HEK293 (cell line): ENCODE results near the gene TMEM267.

Source experiments
- CTCF ChIA-PET: fragments of 350-600 bp; formaldehyde crosslinking; extraction: SDS; loops from one replicate; lab custom pipeline; 2021; ENCODE audit warnings: antibody characterized with exemption; lab: Yijun Ruan, JAX
- POLR2A ChIA-PET: fragments of 300-600 bp; formaldehyde crosslinking; extraction: SDS; loops from one replicate; lab custom pipeline; 2020; ENCODE audit warnings: antibody characterized with exemption, inconsistent platforms; lab: Yijun Ruan, JAX
- H3K27ac ChIP-seq: fragments of 200-500 bp; sonication (Bioruptor generic); 2 replicates; pipeline ENCODE4 v1.5.1; 2014; ENCODE audit warnings: low read depth, low read length, control low read depth, inconsistent platforms; ENCODE audit errors: extremely low read depth
- H3K36me3 ChIP-seq, 2 experiments: fragments of 200-500 bp in 1 of 2; sonication (Bioruptor generic) in 1 of 2; 1 replicate in 1 of 2; 2 replicates in 1 of 2; pipeline ENCODE4 v1.5.1; 2014 to 2017; ENCODE audit warnings: inconsistent platforms in 2 of 2, low read length in 2 of 2; ENCODE audit not compliant: control insufficient read depth in 2 of 2, insufficient read depth in 1 of 2
- H3K4me1 ChIP-seq: fragments of 200-500 bp; sonication (Bioruptor generic); 2 replicates; pipeline ENCODE4 v1.5.1; 2014; ENCODE audit warnings: mild to moderate bottlenecking, low read length, inconsistent platforms; ENCODE audit not compliant: control insufficient read depth, insufficient read depth
- H3K4me3 ChIP-seq: 2 replicates; pipeline ENCODE4 v1.5.1; 2011; ENCODE audit warnings: low read depth, mild to moderate bottlenecking, control low read depth, low read length, moderate library complexity
- H3K9me3 ChIP-seq: fragments of 200-500 bp; sonication (Bioruptor generic); 2 replicates; pipeline ENCODE4 v1.5.1; 2014; ENCODE audit warnings: low read depth, low read length, inconsistent platforms; ENCODE audit not compliant: control insufficient read depth, insufficient read depth
- ATF2 ChIP-seq: fragments of 450-650 bp; formaldehyde crosslinking; IDR thresholded peaks from 2 replicates; pipeline ENCODE4 v1.5.1; 2016; ENCODE audit warnings: missing biosample characterization, missing genetic modification characterization, low read depth
- GLI4 ChIP-seq: fragments of 450-650 bp; formaldehyde crosslinking; IDR thresholded peaks from 2 replicates; pipeline ENCODE4 v1.5.1; 2016; ENCODE audit warnings: missing biosample characterization, missing genetic modification characterization
- HOXA7 ChIP-seq: sonication (generic); formaldehyde crosslinking; IDR thresholded peaks from 2 replicates; pipeline ENCODE4 v1.8.1; 2022; ENCODE audit warnings: missing genetic modification reagents, borderline replicate concordance
- ZFP3 ChIP-seq: fragments of 450-650 bp; formaldehyde crosslinking; IDR thresholded peaks from 2 replicates; pipeline ENCODE4 v1.5.1; 2016; ENCODE audit warnings: low read depth, missing biosample characterization, missing genetic modification characterization
- ZNF157 ChIP-seq: fragments of 450-650 bp; formaldehyde crosslinking; IDR thresholded peaks from 2 replicates; pipeline ENCODE4 v1.5.1; 2016; ENCODE audit warnings: missing biosample characterization, missing genetic modification characterization
- ZNF175 ChIP-seq: fragments of 450-650 bp; formaldehyde crosslinking; IDR thresholded peaks from 2 replicates; pipeline ENCODE4 v1.5.1; 2016; ENCODE audit warnings: missing biosample characterization, missing genetic modification characterization
- ZNF366 ChIP-seq: fragments of 450-650 bp; formaldehyde crosslinking; conservative IDR thresholded peaks from 2 replicates; pipeline ENCODE4 v1.5.1; 2016; ENCODE audit warnings: missing biosample characterization, missing genetic modification characterization
- ZNF394 ChIP-seq: fragments of 450-650 bp; formaldehyde crosslinking; IDR thresholded peaks from 2 replicates; pipeline ENCODE4 v1.5.1; 2016; ENCODE audit warnings: missing biosample characterization, missing genetic modification characterization, mild to moderate bottlenecking, moderate library complexity, borderline replicate concordance
- ZNF843 ChIP-seq: fragments of 450-650 bp; formaldehyde crosslinking; IDR thresholded peaks from 2 replicates; pipeline ENCODE4 v1.5.1; 2016; ENCODE audit warnings: missing biosample characterization, missing genetic modification characterization
- ZSCAN16 ChIP-seq: fragments of 450-650 bp; formaldehyde crosslinking; IDR thresholded peaks from 2 replicates; pipeline ENCODE4 v1.5.1; 2016; ENCODE audit warnings: missing biosample characterization, missing genetic modification characterization
- TF ChIP-seq, protein P1 (sequence below): fragments of 450-650 bp; formaldehyde crosslinking; IDR thresholded peaks from 2 replicates; pipeline ENCODE4 v1.5.1; 2016; ENCODE audit warnings: missing biosample characterization, missing genetic modification characterization
- TF ChIP-seq, protein P2 (sequence below): fragments of 450-650 bp; formaldehyde crosslinking; conservative IDR thresholded peaks from 2 replicates; pipeline ENCODE4 v1.5.1; 2016; ENCODE audit warnings: low read depth, missing biosample characterization, missing genetic modification characterization
- TF ChIP-seq, protein P3 (sequence below): fragments of 450-650 bp; IDR thresholded peaks from 2 replicates; pipeline ENCODE4 v1.5.1; 2018; ENCODE audit warnings: missing biosample characterization, mild to moderate bottlenecking, missing genetic modification characterization

Gene TMEM267

GRCh38 chr5:43486353-43486752 lies 2.7 kb upstream of the TMEM267 start (continued):
- TF ChIP-seq, protein P1, sequence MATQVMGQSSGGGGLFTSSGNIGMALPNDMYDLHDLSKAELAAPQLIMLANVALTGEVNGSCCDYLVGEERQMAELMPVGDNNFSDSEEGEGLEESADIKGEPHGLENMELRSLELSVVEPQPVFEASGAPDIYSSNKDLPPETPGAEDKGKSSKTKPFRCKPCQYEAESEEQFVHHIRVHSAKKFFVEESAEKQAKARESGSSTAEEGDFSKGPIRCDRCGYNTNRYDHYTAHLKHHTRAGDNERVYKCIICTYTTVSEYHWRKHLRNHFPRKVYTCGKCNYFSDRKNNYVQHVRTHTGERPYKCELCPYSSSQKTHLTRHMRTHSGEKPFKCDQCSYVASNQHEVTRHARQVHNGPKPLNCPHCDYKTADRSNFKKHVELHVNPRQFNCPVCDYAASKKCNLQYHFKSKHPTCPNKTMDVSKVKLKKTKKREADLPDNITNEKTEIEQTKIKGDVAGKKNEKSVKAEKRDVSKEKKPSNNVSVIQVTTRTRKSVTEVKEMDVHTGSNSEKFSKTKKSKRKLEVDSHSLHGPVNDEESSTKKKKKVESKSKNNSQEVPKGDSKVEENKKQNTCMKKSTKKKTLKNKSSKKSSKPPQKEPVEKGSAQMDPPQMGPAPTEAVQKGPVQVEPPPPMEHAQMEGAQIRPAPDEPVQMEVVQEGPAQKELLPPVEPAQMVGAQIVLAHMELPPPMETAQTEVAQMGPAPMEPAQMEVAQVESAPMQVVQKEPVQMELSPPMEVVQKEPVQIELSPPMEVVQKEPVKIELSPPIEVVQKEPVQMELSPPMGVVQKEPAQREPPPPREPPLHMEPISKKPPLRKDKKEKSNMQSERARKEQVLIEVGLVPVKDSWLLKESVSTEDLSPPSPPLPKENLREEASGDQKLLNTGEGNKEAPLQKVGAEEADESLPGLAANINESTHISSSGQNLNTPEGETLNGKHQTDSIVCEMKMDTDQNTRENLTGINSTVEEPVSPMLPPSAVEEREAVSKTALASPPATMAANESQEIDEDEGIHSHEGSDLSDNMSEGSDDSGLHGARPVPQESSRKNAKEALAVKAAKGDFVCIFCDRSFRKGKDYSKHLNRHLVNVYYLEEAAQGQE (tag by site-specific recombination): no peak
- TF ChIP-seq ZFP3 (tag by site-specific recombination) (no peak), ZNF843 (tag by site-specific recombination) (no peak), ZNF157 (tag by site-specific recombination) (no peak), ZSCAN16 (no peak), GLI4 (tag by site-specific recombination) (no peak)
- TF ChIP-seq, protein P2, sequence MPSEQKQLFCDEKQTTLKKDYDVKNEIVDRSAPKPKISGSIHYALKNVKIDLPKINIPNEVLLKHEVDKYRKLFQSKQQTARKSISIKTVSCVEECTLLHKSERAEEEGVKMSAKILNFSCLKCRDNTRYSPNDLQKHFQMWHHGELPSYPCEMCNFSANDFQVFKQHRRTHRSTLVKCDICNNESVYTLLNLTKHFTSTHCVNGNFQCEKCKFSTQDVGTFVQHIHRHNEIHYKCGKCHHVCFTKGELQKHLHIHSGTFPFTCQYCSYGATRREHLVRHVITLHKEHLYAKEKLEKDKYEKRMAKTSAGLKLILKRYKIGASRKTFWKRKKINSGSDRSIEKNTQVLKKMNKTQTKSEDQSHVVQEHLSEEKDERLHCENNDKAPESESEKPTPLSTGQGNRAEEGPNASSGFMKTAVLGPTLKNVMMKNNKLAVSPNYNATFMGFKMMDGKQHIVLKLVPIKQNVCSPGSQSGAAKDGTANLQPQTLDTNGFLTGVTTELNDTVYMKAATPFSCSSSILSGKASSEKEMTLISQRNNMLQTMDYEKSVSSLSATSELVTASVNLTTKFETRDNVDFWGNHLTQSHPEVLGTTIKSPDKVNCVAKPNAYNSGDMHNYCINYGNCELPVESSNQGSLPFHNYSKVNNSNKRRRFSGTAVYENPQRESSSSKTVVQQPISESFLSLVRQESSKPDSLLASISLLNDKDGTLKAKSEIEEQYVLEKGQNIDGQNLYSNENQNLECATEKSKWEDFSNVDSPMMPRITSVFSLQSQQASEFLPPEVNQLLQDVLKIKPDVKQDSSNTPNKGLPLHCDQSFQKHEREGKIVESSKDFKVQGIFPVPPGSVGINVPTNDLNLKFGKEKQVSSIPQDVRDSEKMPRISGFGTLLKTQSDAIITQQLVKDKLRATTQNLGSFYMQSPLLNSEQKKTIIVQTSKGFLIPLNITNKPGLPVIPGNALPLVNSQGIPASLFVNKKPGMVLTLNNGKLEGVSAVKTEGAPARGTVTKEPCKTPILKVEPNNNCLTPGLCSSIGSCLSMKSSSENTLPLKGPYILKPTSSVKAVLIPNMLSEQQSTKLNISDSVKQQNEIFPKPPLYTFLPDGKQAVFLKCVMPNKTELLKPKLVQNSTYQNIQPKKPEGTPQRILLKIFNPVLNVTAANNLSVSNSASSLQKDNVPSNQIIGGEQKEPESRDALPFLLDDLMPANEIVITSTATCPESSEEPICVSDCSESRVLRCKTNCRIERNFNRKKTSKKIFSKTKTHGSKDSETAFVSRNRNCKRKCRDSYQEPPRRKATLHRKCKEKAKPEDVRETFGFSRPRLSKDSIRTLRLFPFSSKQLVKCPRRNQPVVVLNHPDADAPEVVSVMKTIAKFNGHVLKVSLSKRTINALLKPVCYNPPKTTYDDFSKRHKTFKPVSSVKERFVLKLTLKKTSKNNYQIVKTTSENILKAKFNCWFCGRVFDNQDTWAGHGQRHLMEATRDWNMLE (tag by site-specific recombination): no peak
- TF ChIP-seq, protein P3, sequence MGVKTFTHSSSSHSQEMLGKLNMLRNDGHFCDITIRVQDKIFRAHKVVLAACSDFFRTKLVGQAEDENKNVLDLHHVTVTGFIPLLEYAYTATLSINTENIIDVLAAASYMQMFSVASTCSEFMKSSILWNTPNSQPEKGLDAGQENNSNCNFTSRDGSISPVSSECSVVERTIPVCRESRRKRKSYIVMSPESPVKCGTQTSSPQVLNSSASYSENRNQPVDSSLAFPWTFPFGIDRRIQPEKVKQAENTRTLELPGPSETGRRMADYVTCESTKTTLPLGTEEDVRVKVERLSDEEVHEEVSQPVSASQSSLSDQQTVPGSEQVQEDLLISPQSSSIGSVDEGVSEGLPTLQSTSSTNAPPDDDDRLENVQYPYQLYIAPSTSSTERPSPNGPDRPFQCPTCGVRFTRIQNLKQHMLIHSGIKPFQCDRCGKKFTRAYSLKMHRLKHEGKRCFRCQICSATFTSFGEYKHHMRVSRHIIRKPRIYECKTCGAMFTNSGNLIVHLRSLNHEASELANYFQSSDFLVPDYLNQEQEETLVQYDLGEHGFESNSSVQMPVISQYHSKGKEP (tag by site-specific recombination): no peak

DNA sequence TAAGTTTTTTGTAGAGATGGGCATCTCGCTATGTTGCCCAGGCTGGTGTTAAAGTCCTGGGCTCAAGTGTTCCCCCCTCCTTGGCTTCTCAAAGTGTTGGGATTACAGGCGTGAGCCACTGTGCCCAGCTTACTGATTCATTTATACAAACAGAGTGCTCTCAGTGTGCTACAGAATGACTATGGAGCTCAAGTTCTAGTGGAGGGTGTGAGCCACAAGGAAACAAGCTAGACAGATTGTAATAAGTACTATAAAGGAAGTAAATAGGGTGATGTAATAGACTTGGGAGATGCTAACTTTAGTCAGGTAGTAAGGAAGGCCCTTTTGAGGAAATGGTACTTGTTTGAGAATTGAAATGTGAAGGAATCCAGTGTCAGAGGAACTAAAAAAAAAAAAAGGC lies 1.7 kb upstream of the TMEM267 start:
- peaks cover 4% of the 10 kb centered on the region; the same call in 1 of the 2 replicates for H3K4me1 ChIP-seq
- CTCF ChIA-PET: interaction anchor here (0.5 to 3.6 kb wide), 14 partner anchors 15 to 847 kb away, joined by 3 to 59 read pairs (median 5); no protein-coding TSS in a partner anchor
- peaks cover 28 to 32% of the 10 kb centered on the region in 2 experiments for H3K36me3 ChIP-seq
- H3K27ac ChIP-seq: no peak overlapping the region
- no peaks in the 10 kb centered on the region for H3K9me3 ChIP-seq
- POLR2A ChIA-PET: interaction anchor here (0.6 to 3.3 kb wide), 5 partner anchors 10 to 364 kb away, joined by 6 to 43 read pairs (median 39); partner anchors contain the start of genes C5orf34, HMGCS1 and ZNF131
- TF ChIP-seq ATF2 (tag by site-specific recombination) (peak; percentile 16; the same call in 1 of the 2 replicates), HOXA7 (CRISPR knock-in tag) (no peak), ZNF394 (0 out of 2 replicates have a peak, but pooled peaks have one; percentile 43), ZNF175 (no peak), ZNF366 (no peak)
- no peak overlapping the region for H3K4me3 ChIP-seq
